Gastroesophageal sphincter (tissue), 4 donors: ENCODE results near the gene SLC4A8. TPM values are rescaled to one million over a fixed set of nuclear protein-coding genes. Genes with fewer than 3 reads are reported as not detected.

Source experiments
- ATAC-seq: fragments of 150-250 bp; one replicate; pipeline ENCODE4 v1.9.1; 2016; ENCODE audit warnings: mild to moderate bottlenecking, moderate library complexity
- H3K27ac ChIP-seq, 4 donors: fragments of 200-600 bp; sonication (generic) in 3 of 4; 1 replicate in 3 of 4; 2 replicates in 1 of 4; pipeline ENCODE4 v1.5.1; 2016 to 2019
- H3K27me3 ChIP-seq: fragments of 200-600 bp; sonication (generic); one replicate; pipeline ENCODE4 v1.5.1; 2019
- H3K36me3 ChIP-seq, 2 donors: fragments of 200-600 bp; sonication (generic); one replicate each; pipeline ENCODE4 v1.5.1; 2019; ENCODE audit warnings: control low read depth in 1 of 2
- H3K4me1 ChIP-seq, 3 donors: fragments of 200-600 bp; sonication (generic); 1 replicate in 2 of 3; 2 replicates in 1 of 3; pipeline ENCODE4 v1.5.1; 2016 to 2019; ENCODE audit warnings: control low read depth in 2 of 3
- H3K4me3 ChIP-seq, 2 donors: fragments of 200-600 bp; sonication (generic); one replicate each; pipeline ENCODE4 v1.5.1; 2019; ENCODE audit warnings: mild to moderate bottlenecking in 1 of 2, moderate library complexity in 1 of 2
- H3K9me3 ChIP-seq, 3 donors: fragments of 200-600 bp; sonication (generic); one replicate each; pipeline ENCODE4 v1.5.1; 2017 to 2019; ENCODE audit warnings: control low read depth in 2 of 3
- EP300 ChIP-seq: sonication (generic); formaldehyde crosslinking; IDR thresholded peaks from one replicate; pipeline ENCODE4 v1.6.1; 2017; ENCODE audit warnings: antibody characterized with exemption, mild to moderate bottlenecking
- POLR2A ChIP-seq, 2 donors: fragments of 450-650 bp; IDR thresholded peaks; one replicate each; pipeline ENCODE4 v1.6.1; 2017; ENCODE audit warnings: antibody characterized with exemption in 2 of 2, mild to moderate bottlenecking in 2 of 2, moderate library complexity in 1 of 2
- POLR2AphosphoS5 ChIP-seq: sonication (generic); formaldehyde crosslinking; IDR thresholded peaks from one replicate; pipeline ENCODE4 v1.6.1; 2017; ENCODE audit warnings: antibody characterized with exemption
- WGBS, 2 donors: methylation state at CpG; one replicate each; pipeline ENCODE4 v1.1.5; 2018; ENCODE audit warnings: low coverage in 1 of 2; 5-methylcytosine and 5-hydroxymethylcytosine counted together
- total RNA-seq, 4 donors: library from RNA; depleted of rRNA; stranded (reverse); fragments of >200 nt; gene quantifications; one replicate each; pipeline ENCODE4 v1.1.0, GENCODE V29; 2016
- TF ChIP-seq, protein P1 (sequence below), 4 experiments: fragments of 200-600 bp in 2 of 4; fragments of 450-650 bp in 2 of 4; sonication (generic) in 1 of 4; IDR thresholded peaks; one replicate each; pipeline ENCODE4 v1.5.1; 2017 to 2019; ENCODE audit warnings: antibody characterized with exemption in 4 of 4, mild to moderate bottlenecking in 2 of 4, moderate library complexity in 2 of 4

SLC4A8 gene
- total RNA-seq, 4 donors from 2014 or later: 0.27 to 5.3 (median 0.76) TPM

DNA sequence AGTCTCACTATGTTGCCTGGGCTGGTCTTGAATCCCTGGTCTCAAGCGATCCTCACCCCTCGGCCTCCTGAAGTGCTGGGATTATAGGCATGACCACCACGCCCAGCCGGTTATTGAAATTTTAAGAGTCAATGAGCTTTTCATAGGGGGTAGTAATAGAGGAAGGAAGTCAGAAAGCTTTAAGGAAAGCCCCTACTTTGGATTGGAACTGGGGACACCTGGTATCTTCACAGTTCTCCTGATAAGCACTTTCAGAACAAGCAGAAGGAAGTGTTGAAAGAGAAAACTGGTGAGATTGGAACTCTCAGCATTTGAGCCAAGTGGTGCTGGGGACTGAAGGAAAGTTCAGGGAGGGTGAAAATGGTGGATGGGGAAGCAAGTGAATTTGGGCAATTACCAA lies 5.1 kb downstream of the SLC4A8 start:
- no peak for TF ChIP-seq POLR2A (IDR thresholded peaks at IDR 0.05)
- TF ChIP-seq, protein P1, sequence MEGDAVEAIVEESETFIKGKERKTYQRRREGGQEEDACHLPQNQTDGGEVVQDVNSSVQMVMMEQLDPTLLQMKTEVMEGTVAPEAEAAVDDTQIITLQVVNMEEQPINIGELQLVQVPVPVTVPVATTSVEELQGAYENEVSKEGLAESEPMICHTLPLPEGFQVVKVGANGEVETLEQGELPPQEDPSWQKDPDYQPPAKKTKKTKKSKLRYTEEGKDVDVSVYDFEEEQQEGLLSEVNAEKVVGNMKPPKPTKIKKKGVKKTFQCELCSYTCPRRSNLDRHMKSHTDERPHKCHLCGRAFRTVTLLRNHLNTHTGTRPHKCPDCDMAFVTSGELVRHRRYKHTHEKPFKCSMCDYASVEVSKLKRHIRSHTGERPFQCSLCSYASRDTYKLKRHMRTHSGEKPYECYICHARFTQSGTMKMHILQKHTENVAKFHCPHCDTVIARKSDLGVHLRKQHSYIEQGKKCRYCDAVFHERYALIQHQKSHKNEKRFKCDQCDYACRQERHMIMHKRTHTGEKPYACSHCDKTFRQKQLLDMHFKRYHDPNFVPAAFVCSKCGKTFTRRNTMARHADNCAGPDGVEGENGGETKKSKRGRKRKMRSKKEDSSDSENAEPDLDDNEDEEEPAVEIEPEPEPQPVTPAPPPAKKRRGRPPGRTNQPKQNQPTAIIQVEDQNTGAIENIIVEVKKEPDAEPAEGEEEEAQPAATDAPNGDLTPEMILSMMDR (IDR thresholded peaks at IDR 0.05): no peak
- TF ChIP-seq EP300: no peak
- TF ChIP-seq POLR2AphosphoS5: no peak
- 97% methylated on average over 4 of the region's 4 CpGs; no CpG with 5 or more reads in 1 of the 2 donors for WGBS, 2 donors
- H3K9me3 ChIP-seq: no peaks in the 10 kb centered on the region
- no peaks in the 10 kb centered on the region for H3K27me3 ChIP-seq
- H3K36me3 ChIP-seq: no peaks in the 10 kb centered on the region
- H3K4me3 ChIP-seq: no peak overlapping the region
- H3K4me1 ChIP-seq: peaks cover 0 to 6% (median 5%) of the 10 kb centered on the region in 3 donors
- H3K27ac ChIP-seq: no peak overlapping the region
- no peak for ATAC-seq

DNA sequence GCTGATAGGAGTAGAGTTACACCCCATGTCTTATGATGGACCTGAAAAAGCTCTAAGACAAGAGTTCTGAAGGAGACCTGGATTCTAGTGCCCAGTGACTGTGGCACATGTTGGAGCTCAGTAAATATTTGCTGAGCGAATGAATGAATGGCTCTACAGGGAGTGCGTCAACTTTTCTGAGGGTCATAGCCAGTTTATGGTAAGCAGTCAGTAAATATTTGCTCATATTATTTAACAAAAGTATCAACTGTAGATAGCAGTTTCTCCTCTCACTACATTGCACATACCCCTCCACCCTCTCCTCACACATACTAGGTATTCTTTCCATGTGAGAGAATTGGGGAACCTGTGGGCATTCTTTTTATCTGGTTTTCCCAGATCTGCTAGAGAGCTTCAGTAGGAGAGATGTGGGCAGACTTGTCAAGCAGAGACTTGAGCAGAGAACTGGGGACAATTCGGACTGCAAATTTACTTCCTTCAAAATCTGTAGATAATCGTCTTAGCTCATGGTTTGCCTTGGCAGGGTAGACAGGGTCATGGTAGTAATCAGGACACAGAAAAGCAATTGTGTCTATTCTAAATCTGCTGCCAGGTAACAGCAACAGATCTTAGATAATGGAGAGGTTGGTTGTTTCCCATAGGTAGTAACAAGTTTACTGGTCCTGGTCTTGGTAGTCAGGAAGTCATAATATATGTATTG lies 5.7 kb downstream of the SLC4A8 start:
- H3K4me1 ChIP-seq: no peaks in the 10 kb centered on the region
- no peaks in the 10 kb centered on the region for H3K9me3 ChIP-seq
- TF ChIP-seq EP300 (no peak), POLR2A (IDR thresholded peaks at IDR 0.05) (no peak), POLR2AphosphoS5 (no peak)
- TF ChIP-seq, protein P1 (IDR thresholded peaks at IDR 0.05): no peak
- ATAC-seq: no peak
- H3K27me3 ChIP-seq: no peaks in the 10 kb centered on the region
- WGBS, 2 donors: 53 to 61% methylated on average over 4 of the region's 4 CpGs
- no peak overlapping the region for H3K27ac ChIP-seq
- no peak overlapping the region for H3K4me3 ChIP-seq
- no peaks in the 10 kb centered on the region for H3K36me3 ChIP-seq

DNA sequence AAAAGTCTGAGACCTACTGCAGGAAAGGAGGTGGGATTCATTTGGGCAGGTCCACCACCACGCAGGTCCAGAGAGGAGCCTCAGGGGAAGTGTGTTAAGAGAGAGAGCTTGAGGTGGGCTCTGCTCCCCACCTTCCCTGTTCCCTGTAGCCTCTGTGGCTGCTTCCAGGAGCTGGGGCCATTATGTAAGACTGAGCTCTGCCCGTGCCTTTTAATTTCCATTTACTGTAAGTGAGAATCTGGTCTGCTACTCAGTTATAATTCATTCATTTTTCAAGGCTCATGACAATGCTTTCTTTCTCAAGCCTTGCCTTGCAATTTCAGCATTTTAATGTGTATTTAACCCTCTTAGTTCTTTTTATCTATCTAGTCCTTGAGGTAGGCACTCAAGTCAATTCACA lies 8.3 kb downstream of the SLC4A8 start:
- 40 to 58% methylated on average over 1 to 2 of the region's 2 CpGs for WGBS, 2 donors
- Histone ChIP-seq H3K27ac (no peak overlapping the region), H3K4me3 (no peak overlapping the region), H3K27me3 (no peaks in the 10 kb centered on the region), H3K4me1 (no peaks in the 10 kb centered on the region), H3K36me3 (no peaks in the 10 kb centered on the region), H3K9me3 (no peaks in the 10 kb centered on the region)
- TF ChIP-seq POLR2A (IDR thresholded peaks at IDR 0.05): no peak
- TF ChIP-seq POLR2AphosphoS5: no peak
- TF ChIP-seq, protein P1 (IDR thresholded peaks at IDR 0.05): no peak
- no peak for TF ChIP-seq EP300
- ATAC-seq: no peak

DNA sequence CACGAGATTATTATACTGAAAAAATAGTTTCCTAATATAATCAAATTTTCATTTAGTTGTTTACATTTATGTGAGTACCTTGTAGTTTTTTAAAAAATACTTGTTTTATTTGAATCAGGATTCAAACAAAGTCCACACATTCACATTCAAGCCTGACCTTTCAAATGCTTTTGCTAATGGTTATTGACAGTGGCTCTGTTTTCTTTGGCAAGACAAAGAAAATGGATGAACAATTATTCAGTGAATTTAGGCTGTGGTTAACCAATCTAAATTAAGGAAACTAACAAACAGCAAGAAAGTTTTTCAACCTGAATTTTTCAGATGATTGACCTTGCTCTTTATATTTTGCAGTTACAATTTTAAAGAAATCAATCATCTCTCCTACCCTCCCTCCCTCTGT lies 9.7 kb downstream of the SLC4A8 start:
- Histone ChIP-seq H3K4me3 (no peak overlapping the region), H3K27ac (no peak overlapping the region), H3K4me1 (no peaks in the 10 kb centered on the region), H3K27me3 (no peaks in the 10 kb centered on the region), H3K36me3 (no peaks in the 10 kb centered on the region), H3K9me3 (no peaks in the 10 kb centered on the region)
- no peak for ATAC-seq
- TF ChIP-seq POLR2AphosphoS5 (no peak), EP300 (no peak), POLR2A (IDR thresholded peaks at IDR 0.05) (no peak)
- TF ChIP-seq, protein P1 (IDR thresholded peaks at IDR 0.05): no peak
- 22 to 50% methylated on average over 1 of the region's 1 CpG for WGBS, 2 donors

DNA sequence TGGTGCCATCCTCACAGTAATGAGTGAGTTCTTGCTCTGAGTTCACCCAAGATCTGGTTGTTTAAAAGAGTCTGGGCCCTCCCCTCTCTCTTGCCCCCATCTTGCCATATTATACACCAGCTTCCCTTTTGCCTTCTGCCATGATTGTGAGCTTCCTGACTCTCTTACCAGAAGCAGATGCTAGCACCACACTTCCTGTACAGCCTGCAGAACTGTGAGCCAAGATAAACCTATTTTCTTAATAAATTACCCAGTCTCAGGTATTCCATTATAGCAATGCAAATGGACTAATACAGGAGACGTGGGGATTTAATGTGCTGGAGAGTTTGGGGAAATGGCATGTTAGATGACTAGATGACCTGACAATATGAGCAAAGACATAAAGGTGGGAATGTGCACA lies 12.8 kb downstream of the SLC4A8 start:
- Histone ChIP-seq H3K9me3 (no peaks in the 10 kb centered on the region), H3K4me1 (no peaks in the 10 kb centered on the region), H3K36me3 (no peaks in the 10 kb centered on the region), H3K27ac (no peak overlapping the region), H3K4me3 (no peak overlapping the region), H3K27me3 (no peaks in the 10 kb centered on the region)
- ATAC-seq: no peak
- WGBS, 2 donors: 33 to 83% methylated on average over 1 of the region's 1 CpG
- TF ChIP-seq POLR2A (IDR thresholded peaks at IDR 0.05) (no peak), POLR2AphosphoS5 (no peak), EP300 (no peak)
- TF ChIP-seq, protein P1 (IDR thresholded peaks at IDR 0.05): no peak
